Stimulated activated CD4-positive, alpha-beta T cell treated with anti-CD3 and anti-CD28 coated beads, Interleukin-15, amount 100 ng/mL, for 48 hours (primary cell): ENCODE results near the gene MPLKIP.
"Not testable (repeated sequence)": the region's sequence is repeated elsewhere in the genome, so short reads cannot be mapped to it uniquely, and the experiment has no call there.

Experiments
- DNase-seq, 2 donors: peaks; one replicate each; pipeline ENCODE4 v3.0.0-alpha.2; 2020; ENCODE audit warnings: low read depth in 2 of 2

The MPLKIP gene

DNA sequence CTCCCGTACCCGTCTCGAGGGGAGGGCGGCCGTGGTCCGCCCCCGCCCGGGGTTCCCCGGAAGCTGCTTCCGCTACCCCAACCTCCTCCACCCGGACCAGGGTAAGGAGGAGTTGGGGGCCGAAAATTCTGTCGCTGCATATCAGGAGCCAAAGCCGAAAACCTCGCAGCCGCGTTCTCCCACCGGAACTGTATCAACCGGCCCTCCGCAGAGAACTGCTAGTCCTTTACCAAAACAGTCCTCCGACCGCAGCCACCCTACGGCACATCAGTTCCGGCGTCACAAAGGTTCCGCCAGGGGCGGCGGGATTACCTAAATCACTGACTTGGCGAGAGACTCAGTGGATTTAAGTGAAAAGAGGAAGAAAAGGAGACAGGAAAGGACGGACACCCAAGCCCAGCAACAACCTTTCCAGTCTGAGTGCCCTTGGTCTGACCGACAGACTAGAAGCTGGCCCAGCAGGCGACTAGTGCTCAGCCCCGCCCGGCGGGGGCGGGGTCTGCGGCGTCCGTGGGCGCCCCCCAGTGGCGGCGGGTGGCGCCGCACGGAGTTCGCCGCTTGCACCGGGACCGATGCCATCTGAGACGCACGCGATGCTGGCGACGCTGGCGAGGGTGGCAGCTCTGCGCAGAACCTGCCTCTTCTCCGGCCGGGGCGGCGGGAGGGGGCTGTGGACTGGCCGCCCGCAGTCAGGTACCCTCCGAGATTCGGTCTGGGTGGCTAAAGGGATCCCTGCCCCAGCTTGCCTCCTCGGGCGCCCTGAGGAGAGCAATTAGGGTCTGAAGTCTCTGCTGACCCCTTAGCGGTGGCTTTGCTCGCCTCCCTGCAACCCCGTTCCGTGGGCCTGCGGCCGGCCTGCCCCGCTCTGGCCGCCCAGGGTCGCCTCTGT, at the start of gene MPLKIP, which contains the start of gene SUGCT:
Gene MPLKIP (minus strand): TSS at position 195 of the 889 bp plus-strand sequence. CDS start 55 bp downstream, at position 140.
Gene SUGCT (plus strand): TSS at position 578 of the 889 bp plus-strand sequence.
- peak; percentile 71 to 80 for DNase-seq

- no peak for DNase-seq
These were observed 48.0 kb upstream of the MPLKIP start for GRCh38 chr7:40182452-40182851.

GRCh38 chr7:40177071-40177470, 42.6 kb upstream of the MPLKIP start:
- DNase-seq = no peak

DNA sequence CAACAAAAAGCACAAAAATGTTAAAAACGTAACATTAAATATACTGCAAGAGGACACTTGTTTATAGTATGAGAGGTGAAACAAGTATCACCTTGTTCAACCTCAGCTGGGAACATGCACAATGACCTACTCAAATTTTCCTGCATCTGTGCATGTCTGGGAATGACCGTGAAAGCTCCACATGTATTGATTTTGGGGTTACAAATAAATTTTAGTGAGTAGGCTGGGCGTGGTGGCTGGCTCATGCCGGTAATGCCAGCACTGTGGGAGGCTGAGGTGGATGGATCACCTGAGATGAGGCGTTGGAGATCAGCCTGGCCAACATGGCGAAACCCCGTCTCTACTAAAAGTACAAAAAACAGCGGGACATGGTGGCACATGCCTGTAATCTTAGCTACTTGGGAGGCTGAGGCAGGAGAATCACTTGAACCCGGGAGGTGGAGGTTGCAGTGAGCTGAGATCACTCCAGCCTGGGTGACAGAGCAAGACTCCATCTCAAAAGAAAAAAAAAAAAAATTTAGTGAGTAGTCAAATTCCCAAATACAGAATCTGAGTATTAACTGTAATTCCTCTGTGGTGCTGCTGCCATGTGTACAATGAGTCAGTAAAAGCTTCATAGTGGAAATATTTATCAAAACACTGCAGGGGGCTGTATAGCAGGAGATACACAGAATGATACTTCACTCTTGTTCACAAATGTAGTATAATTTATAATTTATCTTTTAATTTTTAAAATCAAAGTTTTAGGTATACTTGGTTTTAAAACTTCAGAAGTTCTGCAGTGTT, 41.5 kb upstream of the MPLKIP start:
- DNase-seq = no peak

- not testable (repeated sequence) for DNase-seq
These were observed 40.8 kb upstream of the MPLKIP start for GRCh38 chr7:40175256-40175655.

DNA sequence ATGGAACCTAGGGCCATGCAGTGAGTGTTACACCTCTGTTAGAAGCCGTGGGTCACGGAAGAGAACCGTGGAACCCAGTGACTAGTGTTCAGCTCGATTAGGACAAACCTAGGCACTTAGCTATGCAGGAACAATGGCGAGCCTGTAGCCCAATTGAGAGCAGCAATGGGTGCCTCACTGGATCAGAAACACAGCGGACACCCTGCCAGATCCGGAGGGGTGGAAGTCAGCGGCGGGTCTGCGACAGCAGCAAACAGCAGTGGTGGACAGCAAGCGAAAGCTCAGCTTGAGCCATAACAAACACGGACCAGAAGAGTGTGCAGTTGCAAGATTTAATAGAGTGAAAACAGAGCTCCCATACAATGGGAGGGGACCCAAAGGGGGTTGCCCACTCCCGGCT, 38.7 kb upstream of the MPLKIP start:
- DNase-seq = not testable (repeated sequence)

- DNase-seq = not testable (repeated sequence)
These were observed 33.8 kb upstream of the MPLKIP start for GRCh38 chr7:40168266-40168665.

DNA sequence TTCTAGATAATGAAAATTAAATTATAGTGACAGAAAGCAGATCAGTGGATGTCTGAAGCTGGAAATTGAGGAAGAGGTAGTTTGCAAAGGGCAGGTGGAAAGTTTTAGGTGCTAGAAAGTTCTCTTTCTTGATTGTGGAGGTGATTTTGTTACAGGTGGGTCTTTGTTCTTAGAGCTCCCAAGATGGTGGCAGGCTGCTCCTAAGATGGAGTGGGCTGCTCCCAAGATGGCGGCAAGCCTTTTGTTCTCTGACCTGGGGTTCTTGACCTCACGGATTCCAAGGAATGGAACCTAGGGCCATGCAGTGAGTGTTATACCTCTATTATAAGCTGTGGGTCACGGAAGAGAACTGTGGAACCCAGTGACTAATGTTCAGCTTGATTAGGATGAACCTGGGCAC, 32.9 kb upstream of the MPLKIP start:
- DNase-seq = no peak

DNA sequence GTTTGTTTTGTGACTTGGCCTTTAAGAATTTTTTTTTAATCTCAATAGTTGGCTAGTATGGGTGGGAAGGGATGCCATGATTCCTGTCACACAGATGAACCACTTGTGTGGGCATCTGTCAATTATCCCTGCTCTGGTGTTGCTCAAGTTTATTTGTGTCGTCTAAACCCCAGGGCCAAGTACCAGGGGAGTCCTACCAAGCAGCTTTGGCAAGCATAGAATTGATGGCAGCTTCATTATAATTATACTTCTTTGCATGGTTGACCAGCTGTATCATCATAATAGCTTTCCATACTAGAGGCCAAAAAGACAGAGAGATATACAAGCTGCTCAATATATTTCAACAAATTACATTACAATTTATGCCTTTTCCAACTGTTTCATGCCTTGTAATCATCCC, 30.8 kb upstream of the MPLKIP start:
- DNase-seq = no peak

DNA sequence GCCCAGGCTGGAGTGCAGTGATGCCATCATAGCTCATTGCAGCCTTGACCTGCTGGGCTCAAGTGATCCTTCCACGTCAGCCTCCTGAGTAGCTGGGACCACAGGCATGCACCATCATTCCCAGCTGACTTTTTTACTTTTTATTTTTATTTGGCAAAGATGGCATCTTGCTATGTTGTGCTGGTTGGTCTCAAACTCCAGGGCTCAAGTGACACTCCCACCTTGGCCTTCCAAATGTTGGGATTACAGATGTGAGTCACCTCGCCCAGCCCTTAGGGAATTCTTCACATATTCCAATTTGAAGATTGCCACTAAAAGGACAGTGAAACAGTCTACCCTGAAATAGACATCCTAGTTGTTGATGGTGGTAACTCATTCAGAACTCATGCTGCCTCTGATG, 28.1 kb upstream of the MPLKIP start:
- no peak for DNase-seq

DNA sequence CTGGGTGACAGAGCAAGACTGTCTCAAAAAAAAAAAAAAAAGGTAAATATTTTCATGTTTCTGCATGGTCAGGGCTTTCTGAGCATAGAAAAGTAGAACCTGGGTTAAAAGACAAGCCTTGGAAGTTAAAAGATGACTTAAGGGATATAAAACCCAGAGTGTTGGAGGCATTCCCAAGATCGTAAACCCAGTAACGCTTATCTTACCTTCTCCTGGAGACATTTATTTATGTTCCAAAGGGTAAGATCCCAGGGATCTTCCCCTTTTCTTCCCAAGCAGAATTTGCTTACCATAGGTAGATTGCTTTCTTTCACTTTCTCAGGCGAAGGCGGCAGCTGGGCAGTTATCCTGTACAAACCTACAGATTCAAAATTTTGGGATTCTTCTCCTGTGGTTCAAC, 22.6 kb upstream of the MPLKIP start:
- DNase-seq = no peak

DNA sequence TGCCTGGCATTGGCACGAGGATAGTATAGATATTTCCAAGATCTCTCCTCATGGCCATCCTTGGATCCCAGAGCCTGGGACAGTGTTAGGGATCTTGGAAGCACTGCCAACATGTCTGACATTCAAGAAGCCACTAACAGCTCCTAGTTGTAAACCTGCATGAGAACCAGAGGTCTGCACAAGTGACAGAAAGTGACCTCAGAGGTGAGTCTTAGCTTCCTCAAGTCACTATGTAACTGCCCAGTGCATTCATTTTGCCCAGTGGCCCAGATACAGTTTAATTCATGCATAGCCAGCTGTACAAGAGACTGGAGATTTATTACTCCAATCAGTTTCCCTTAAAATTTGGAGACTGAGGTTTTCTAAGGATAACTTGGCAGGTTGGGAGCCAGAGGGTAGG, 17.1 kb upstream of the MPLKIP start:
- no peak for DNase-seq

- DNase-seq = no peak
These were observed 14.2 kb upstream of the MPLKIP start for GRCh38 chr7:40148671-40149070.

DNA sequence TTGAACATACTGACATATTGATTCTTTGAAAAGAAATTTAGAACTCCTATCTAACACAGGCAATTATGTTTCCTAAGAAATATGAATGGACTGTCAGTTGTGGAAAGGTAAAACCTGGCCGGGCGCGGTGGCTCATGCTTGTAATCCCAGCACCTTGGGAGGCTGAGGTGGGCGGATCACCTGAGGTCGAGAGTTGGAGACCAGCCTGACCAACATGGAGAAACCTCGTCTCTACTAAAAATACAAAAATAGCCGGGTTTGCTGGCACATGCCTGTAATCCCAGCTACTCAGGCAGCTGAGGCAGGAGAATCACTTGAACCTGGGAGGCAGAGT, 13.8 kb upstream of the MPLKIP start:
- not testable (repeated sequence) for DNase-seq

- no peak for DNase-seq
These were observed 13.2 kb upstream of the MPLKIP start for GRCh38 chr7:40147371-40148246.

GRCh38 chr7:40145596-40146130, 11.2 kb upstream of the MPLKIP start:
- DNase-seq = not testable (repeated sequence)

GRCh38 chr7:40141916-40142315, 7.5 kb upstream of the MPLKIP start:
- DNase-seq = not testable (repeated sequence)

- not testable (repeated sequence) for DNase-seq
These were observed 5.5 kb upstream of the MPLKIP start for GRCh38 chr7:40139891-40140290.

- no peak for DNase-seq
These were observed 4.6 kb upstream of the MPLKIP start for GRCh38 chr7:40138973-40139372.

DNA sequence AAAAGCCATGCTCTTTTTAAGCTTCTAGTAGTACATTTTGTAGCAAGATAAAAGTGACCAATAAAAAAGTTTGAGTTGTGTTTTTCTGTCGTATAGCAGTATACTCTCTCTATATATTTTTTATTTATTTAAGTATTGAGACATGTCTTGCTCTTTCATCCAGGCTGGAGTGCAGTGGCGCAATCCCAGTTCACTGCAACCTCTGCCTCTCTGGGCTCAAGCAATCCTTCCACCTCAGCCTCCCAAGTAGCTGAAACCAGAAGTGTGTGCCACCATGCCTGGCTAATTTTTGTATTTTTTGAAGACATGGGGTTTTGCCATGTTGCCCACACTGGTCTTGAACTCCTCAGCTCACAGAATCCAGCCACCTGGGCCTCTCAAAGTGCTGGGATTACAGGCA, 3.1 kb upstream of the MPLKIP start:
- DNase-seq = no peak

DNA sequence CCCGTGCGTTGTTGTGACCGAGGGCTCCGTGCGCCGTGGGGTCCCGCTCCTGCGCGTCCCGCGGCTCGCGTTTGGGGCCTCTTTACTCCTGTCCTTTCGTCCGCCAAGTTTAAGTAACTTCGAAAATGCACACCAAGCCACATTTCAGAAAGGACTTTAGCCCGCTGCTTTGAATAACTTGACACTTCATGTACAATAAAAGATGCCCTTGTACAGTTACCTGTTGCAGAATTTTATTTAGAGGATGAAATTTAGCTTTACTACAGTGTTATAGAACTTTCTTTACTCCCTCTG, 842 bp upstream of the MPLKIP start:
- DNase-seq = no peak
